ENCODE data around the gene FAM53A. TPM values are rescaled to one million over a fixed set of nuclear protein-coding genes. Genes with fewer than 3 reads are reported as not detected.

FAM53A gene
- total and polyA plus RNA-seq, 2 experiments from 2014 or later: 4.7 to 6.8 TPM

- Histone ChIP-seq H3K36me3 (replicated peaks; ENCODE audit: insufficient read depth, low read depth) (no peaks in the 10 kb centered on the region), H2AFZ (no peak overlapping the region), H3K4me3 (no peak overlapping the region), H3K79me2 (no peaks in the 10 kb centered on the region), H3K27me3 (no peaks in the 10 kb centered on the region), H3K9me2 (replicated peaks; ENCODE audit: insufficient read depth) (no peaks in the 10 kb centered on the region), H4K20me1 (ENCODE audit: insufficient read depth, poor library complexity, severe bottlenecking) (no peaks in the 10 kb centered on the region), H3K27ac (no peak overlapping the region), H3K4me1 (ENCODE audit: insufficient read depth) (no peaks in the 10 kb centered on the region), H3K9me3 (ENCODE audit: low read depth) (no peaks in the 10 kb centered on the region), H3K4me2 (no peak overlapping the region)
- 92% methylated on average over 4 of the region's 12 CpGs for WGBS (ENCODE audit: low lambda C conversion rate, missing lambda C conversion rate)
- no peak for DNase-seq (ENCODE audit: low spot score)
- no peak for TF ChIP-seq EZH2phosphoT487 (IDR thresholded peaks at IDR 0.05; ENCODE audit: low read depth, severe bottlenecking, unreplicated experiment)
- no peak for TF ChIP-seq EZH2 (IDR thresholded peaks at IDR 0.05; ENCODE audit: borderline replicate concordance)
- TF ChIP-seq CTCF (IDR thresholded peaks at IDR 0.05; ENCODE audit: poor library complexity): no peak
Measured at GRCh38 chr4:1618438-1618837, 65.7 kb downstream of the FAM53A start.

- Histone ChIP-seq H3K27ac (no peak overlapping the region), H2AFZ (no peak overlapping the region), H4K20me1 (ENCODE audit: insufficient read depth, poor library complexity, severe bottlenecking) (no peaks in the 10 kb centered on the region), H3K9me2 (replicated peaks; ENCODE audit: insufficient read depth) (no peaks in the 10 kb centered on the region), H3K4me2 (no peak overlapping the region), H3K4me1 (ENCODE audit: insufficient read depth) (no peaks in the 10 kb centered on the region), H3K9me3 (ENCODE audit: low read depth) (no peaks in the 10 kb centered on the region), H3K4me3 (no peak overlapping the region), H3K79me2 (no peaks in the 10 kb centered on the region), H3K36me3 (replicated peaks; ENCODE audit: insufficient read depth, low read depth) (no peaks in the 10 kb centered on the region), H3K27me3 (no peaks in the 10 kb centered on the region)
- no peak for DNase-seq (ENCODE audit: low spot score)
- TF ChIP-seq EZH2 (IDR thresholded peaks at IDR 0.05; ENCODE audit: borderline replicate concordance) (no peak), EZH2phosphoT487 (IDR thresholded peaks at IDR 0.05; ENCODE audit: low read depth, severe bottlenecking, unreplicated experiment) (no peak), CTCF (IDR thresholded peaks at IDR 0.05; ENCODE audit: poor library complexity) (no peak)
- 90% methylated on average over 6 of the region's 6 CpGs for WGBS (ENCODE audit: low lambda C conversion rate, missing lambda C conversion rate)
Measured at GRCh38 chr4:1616557-1616930, 67.6 kb downstream of the FAM53A start.

- Histone ChIP-seq H3K36me3 (replicated peaks; ENCODE audit: insufficient read depth, low read depth) (no peaks in the 10 kb centered on the region), H3K9me2 (replicated peaks; ENCODE audit: insufficient read depth) (no peaks in the 10 kb centered on the region), H3K9me3 (ENCODE audit: low read depth) (no peaks in the 10 kb centered on the region), H3K79me2 (no peaks in the 10 kb centered on the region), H3K4me3 (no peak overlapping the region), H3K4me1 (ENCODE audit: insufficient read depth) (no peaks in the 10 kb centered on the region), H3K27me3 (no peaks in the 10 kb centered on the region), H4K20me1 (ENCODE audit: insufficient read depth, poor library complexity, severe bottlenecking) (no peaks in the 10 kb centered on the region), H3K4me2 (no peak overlapping the region), H2AFZ (no peak overlapping the region), H3K27ac (no peak overlapping the region)
- WGBS (ENCODE audit: low lambda C conversion rate, missing lambda C conversion rate): 93% methylated on average over 22 of the region's 22 CpGs
- TF ChIP-seq EZH2 (IDR thresholded peaks at IDR 0.05; ENCODE audit: borderline replicate concordance) (no peak), CTCF (IDR thresholded peaks at IDR 0.05; ENCODE audit: poor library complexity) (no peak), EZH2phosphoT487 (IDR thresholded peaks at IDR 0.05; ENCODE audit: low read depth, severe bottlenecking, unreplicated experiment) (no peak)
- DNase-seq (ENCODE audit: low spot score): no peak
Measured at GRCh38 chr4:1615786-1616556, 68.1 kb downstream of the FAM53A start.
